Middle frontal gyrus (tissue), 1 donor: ENCODE measurements around the gene CTU2.

Experiments used
- DNase-seq: peaks from one replicate; pipeline ENCODE4 v3.0.0-alpha.2; 2015; ENCODE audit warnings: low spot score; ENCODE audit errors: extremely low spot score

The CTU2 gene

GRCh38 chr16:88713568-88714419, 7.5 kb downstream of the CTU2 start:
- DNase-seq = no peak

GRCh38 chr16:88714420-88715302, 8.4 kb downstream of the CTU2 start:
- DNase-seq = no peak

GRCh38 chr16:88715312-88716190, 9.2 kb downstream of the CTU2 start:
- no peak for DNase-seq

GRCh38 chr16:88716201-88716600, 9.9 kb downstream of the CTU2 start:
- DNase-seq = no peak

GRCh38 chr16:88716601-88717001, 10.3 kb downstream of the CTU2 start:
- no peak for DNase-seq

GRCh38 chr16:88718178-88718577, 11.9 kb downstream of the CTU2 start:
- DNase-seq = no peak

GRCh38 chr16:88719267-88719932, 13.1 kb downstream of the CTU2 start:
- DNase-seq = peak; percentile 78

- no peak for DNase-seq
Observed at GRCh38 chr16:88719933-88720296, 13.6 kb downstream of the CTU2 start.

GRCh38 chr16:88720396-88720970, 14.2 kb downstream of the CTU2 start:
- no peak for DNase-seq

GRCh38 chr16:88721236-88721635, 14.9 kb downstream of the CTU2 start:
- DNase-seq = no peak

- DNase-seq = no peak
Observed at GRCh38 chr16:88721815-88722755, 15.8 kb downstream of the CTU2 start.

- DNase-seq = no peak
Observed at GRCh38 chr16:88722784-88723506, 16.6 kb downstream of the CTU2 start.

- no peak for DNase-seq
Observed at GRCh38 chr16:88723507-88723887, 17.2 kb downstream of the CTU2 start.

GRCh38 chr16:88723911-88724310, 17.6 kb downstream of the CTU2 start:
- no peak for DNase-seq

GRCh38 chr16:88724855-88725555, 18.7 kb downstream of the CTU2 start:
- DNase-seq = no peak

- no peak for DNase-seq
Observed at GRCh38 chr16:88725609-88726407, 19.5 kb downstream of the CTU2 start.

GRCh38 chr16:88726408-88726749, 20.1 kb downstream of the CTU2 start:
- DNase-seq = no peak
